Thyroid gland (tissue), 4 donors: Measurements from ENCODE around the gene MRPS24. TPM values are rescaled to one million over a fixed set of nuclear protein-coding genes. Genes with fewer than 3 reads are reported as not detected.
"Not testable (repeated sequence)": the region's sequence is repeated elsewhere in the genome, so short reads cannot be mapped to it uniquely, and the experiment has no call there.

Source experiments
- DNase-seq, 2 donors: peaks; one replicate each; pipeline ENCODE4 v3.0.0-alpha.2; 2019
- H3K27ac ChIP-seq, 3 donors: fragments of 200-600 bp; sonication (generic); 1 replicate in 2 of 3; 2 replicates in 1 of 3; pipeline ENCODE4 v1.5.1; 2016 to 2019; ENCODE audit warnings: mild to moderate bottlenecking in 1 of 3, moderate library complexity in 1 of 3
- H3K27me3 ChIP-seq: fragments of 200-600 bp; sonication (generic); one replicate; pipeline ENCODE4 v1.5.1; 2019
- H3K36me3 ChIP-seq, 2 donors: fragments of 200-600 bp; sonication (generic); one replicate each; pipeline ENCODE4 v1.5.1; 2016 to 2019
- H3K4me1 ChIP-seq, 2 donors: fragments of 200-600 bp; sonication (generic); one replicate each; pipeline ENCODE4 v1.5.1; 2017 to 2019
- H3K4me3 ChIP-seq, 3 donors: fragments of 200-600 bp; sonication (generic); replicated peaks in 1 of 3; 1 replicate in 2 of 3; 2 replicates in 1 of 3; pipeline ENCODE4 v1.5.1; 2016; ENCODE audit warnings: mild to moderate bottlenecking in 1 of 3
- H3K9me3 ChIP-seq: fragments of 200-600 bp; sonication (generic); one replicate; pipeline ENCODE4 v1.5.1; 2017
- POLR2A ChIP-seq, 2 donors: fragments of 450-650 bp; IDR thresholded peaks; one replicate each; pipeline ENCODE4 v1.6.1; 2017; ENCODE audit warnings: antibody characterized with exemption in 2 of 2, mild to moderate bottlenecking in 2 of 2, moderate library complexity in 1 of 2
- WGBS, 2 donors: methylation state at CpG; one replicate each; pipeline ENCODE4 v1.1.5; 2017; 5-methylcytosine and 5-hydroxymethylcytosine counted together
- intact Hi-C: fragments of 100-400 bp; cut with DNase I; formaldehyde crosslinking; loops from one replicate; pipeline ENCODE4 v1.15.1; 2023
- total RNA-seq, 4 donors: library from RNA; depleted of rRNA; stranded (reverse); fragments of >200 nt; gene quantifications; one replicate each; pipeline ENCODE4 v1.2.3, GENCODE V29; 2016
- TF ChIP-seq, protein P1 (sequence below), 6 experiments: fragments of 200-600 bp in 3 of 6; fragments of 450-650 bp in 3 of 6; sonication (generic) in 3 of 6; IDR thresholded peaks; one replicate each; pipeline ENCODE4 v1.5.1; 2016 to 2019; ENCODE audit warnings: antibody characterized with exemption in 6 of 6, mild to moderate bottlenecking in 2 of 6, inconsistent platforms in 1 of 6, moderate library complexity in 1 of 6

The MRPS24 gene
- total RNA-seq, 4 donors from 2014 or later: 52.2 to 110 (median 88.7) TPM

DNA sequence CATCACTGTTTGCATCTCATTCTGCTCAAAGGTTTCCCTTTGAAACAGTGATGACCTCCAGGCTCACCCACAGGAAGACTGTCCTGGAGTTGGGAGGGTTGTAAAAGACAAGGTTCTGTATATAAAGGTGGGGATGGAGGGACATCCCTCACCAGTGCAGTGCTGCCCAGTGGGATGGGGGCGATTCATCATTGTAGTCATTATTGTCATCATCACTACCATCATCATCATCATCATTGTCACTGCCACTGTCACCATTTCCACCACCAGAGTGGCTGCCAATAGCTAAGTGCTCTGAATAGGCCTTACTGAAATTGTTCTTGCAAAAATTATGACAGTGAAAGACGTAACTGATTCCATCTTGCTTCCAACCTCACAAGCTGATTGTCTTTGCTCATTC is 24.7 kb downstream of the MRPS24 start:
- Histone ChIP-seq H3K4me1 (no peaks in the 10 kb centered on the region), H3K36me3 (no peaks in the 10 kb centered on the region), H3K9me3 (no peaks in the 10 kb centered on the region), H3K27ac (no peak overlapping the region), H3K27me3 (no peaks in the 10 kb centered on the region), H3K4me3 (no peak overlapping the region)
- DNase-seq: no peak
- 91 to 94% methylated on average over 2 of the region's 2 CpGs for WGBS, 2 donors
- intact Hi-C loops: no loop called here
- TF ChIP-seq, protein P1, sequence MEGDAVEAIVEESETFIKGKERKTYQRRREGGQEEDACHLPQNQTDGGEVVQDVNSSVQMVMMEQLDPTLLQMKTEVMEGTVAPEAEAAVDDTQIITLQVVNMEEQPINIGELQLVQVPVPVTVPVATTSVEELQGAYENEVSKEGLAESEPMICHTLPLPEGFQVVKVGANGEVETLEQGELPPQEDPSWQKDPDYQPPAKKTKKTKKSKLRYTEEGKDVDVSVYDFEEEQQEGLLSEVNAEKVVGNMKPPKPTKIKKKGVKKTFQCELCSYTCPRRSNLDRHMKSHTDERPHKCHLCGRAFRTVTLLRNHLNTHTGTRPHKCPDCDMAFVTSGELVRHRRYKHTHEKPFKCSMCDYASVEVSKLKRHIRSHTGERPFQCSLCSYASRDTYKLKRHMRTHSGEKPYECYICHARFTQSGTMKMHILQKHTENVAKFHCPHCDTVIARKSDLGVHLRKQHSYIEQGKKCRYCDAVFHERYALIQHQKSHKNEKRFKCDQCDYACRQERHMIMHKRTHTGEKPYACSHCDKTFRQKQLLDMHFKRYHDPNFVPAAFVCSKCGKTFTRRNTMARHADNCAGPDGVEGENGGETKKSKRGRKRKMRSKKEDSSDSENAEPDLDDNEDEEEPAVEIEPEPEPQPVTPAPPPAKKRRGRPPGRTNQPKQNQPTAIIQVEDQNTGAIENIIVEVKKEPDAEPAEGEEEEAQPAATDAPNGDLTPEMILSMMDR (IDR thresholded peaks at IDR 0.05): no peak
- TF ChIP-seq POLR2A (IDR thresholded peaks at IDR 0.05): no peak

DNA sequence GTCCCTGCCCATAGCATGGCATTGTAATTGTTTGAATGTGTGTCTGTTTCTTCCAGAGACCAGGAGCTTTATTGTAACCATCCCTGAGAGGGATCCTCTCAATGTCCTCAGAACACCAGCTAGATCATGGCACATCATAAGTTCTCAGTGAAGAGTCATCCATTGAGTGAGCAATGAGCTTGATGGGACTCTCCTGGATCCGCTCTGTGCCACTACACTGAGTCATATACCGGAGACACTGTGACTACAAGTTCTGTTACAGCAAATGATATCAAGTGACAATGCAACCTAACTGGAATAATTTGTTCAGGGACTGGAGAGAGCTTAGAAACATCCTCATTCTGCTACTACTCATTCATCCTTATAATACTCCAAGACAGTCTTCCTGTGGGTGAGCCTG is 25.1 kb downstream of the MRPS24 start:
- no peak for DNase-seq
- Histone ChIP-seq H3K9me3 (no peaks in the 10 kb centered on the region), H3K27ac (no peak overlapping the region), H3K4me3 (no peak overlapping the region), H3K27me3 (no peaks in the 10 kb centered on the region), H3K36me3 (no peaks in the 10 kb centered on the region), H3K4me1 (no peaks in the 10 kb centered on the region)
- WGBS, 2 donors: 94 to 97% methylated on average over 2 of the region's 2 CpGs
- TF ChIP-seq, protein P1 (IDR thresholded peaks at IDR 0.05): no peak
- TF ChIP-seq POLR2A (IDR thresholded peaks at IDR 0.05): no peak
- intact Hi-C loops: no loop called here

DNA sequence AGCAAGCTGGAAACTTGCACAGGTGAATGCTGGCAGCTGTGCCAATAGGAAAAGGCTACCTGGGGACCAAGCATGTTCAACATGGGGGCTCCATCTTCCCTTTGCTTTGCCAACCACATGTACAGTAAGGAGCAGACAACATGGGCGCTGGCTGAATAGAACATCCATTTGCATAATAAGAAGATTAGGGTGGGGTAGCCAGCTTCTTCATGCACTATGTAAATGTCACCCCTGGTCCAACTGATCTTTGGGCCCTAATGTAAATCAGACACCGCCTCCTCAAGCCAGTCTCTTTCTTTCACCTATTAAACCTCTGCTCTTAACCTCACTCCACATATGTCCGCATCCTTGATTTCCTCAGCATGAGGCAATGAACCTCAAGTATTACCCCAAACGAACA is 26.0 kb downstream of the MRPS24 start:
- intact Hi-C loops: no loop called here
- Histone ChIP-seq H3K9me3 (no peaks in the 10 kb centered on the region), H3K4me3 (no peak overlapping the region), H3K27me3 (no peaks in the 10 kb centered on the region), H3K4me1 (no peaks in the 10 kb centered on the region), H3K36me3 (no peaks in the 10 kb centered on the region), H3K27ac (no peak overlapping the region)
- DNase-seq: no peak
- no peak for TF ChIP-seq POLR2A (IDR thresholded peaks at IDR 0.05)
- TF ChIP-seq, protein P1 (IDR thresholded peaks at IDR 0.05): no peak
- WGBS, 2 donors: 89 to 90% methylated on average over 4 of the region's 4 CpGs

DNA sequence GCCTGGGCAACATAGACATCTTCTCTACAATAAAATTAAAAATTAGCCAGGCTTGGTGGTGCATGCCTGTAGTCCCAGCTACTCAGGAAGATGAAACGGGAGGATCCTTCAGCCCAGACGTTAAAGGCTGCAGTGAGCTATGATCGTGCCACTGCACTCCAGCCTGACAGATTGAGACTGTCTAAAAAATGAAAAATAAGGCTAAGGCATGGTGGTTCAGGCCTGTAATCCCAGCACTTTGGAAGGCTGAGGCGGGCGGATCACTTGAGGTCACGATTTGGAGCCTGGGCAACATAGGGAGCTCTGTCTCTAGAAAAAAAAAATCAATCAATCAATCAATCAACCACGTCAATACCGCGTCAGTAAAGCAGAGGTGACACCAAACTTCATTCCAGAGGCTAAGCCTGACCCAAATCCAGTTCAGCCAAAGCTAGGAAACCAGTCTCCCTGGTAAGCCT is 31.1 kb downstream of the MRPS24 start:
- intact Hi-C loops: loop anchor here (5.0 to 10.0 kb wide), 2 partner anchors 103 to 256 kb away; partner anchors contain the start of gene STK17A
- Histone ChIP-seq H3K36me3 (no peaks in the 10 kb centered on the region), H3K27ac (no peak overlapping the region), H3K4me3 (no peak overlapping the region), H3K27me3 (no peaks in the 10 kb centered on the region), H3K4me1 (no peaks in the 10 kb centered on the region), H3K9me3 (no peaks in the 10 kb centered on the region)
- no peak for TF ChIP-seq POLR2A (IDR thresholded peaks at IDR 0.05)
- TF ChIP-seq, protein P1 (IDR thresholded peaks at IDR 0.05): no peak
- DNase-seq: no peak
- WGBS, 2 donors: 85 to 92% methylated on average over 9 of the region's 9 CpGs

DNA sequence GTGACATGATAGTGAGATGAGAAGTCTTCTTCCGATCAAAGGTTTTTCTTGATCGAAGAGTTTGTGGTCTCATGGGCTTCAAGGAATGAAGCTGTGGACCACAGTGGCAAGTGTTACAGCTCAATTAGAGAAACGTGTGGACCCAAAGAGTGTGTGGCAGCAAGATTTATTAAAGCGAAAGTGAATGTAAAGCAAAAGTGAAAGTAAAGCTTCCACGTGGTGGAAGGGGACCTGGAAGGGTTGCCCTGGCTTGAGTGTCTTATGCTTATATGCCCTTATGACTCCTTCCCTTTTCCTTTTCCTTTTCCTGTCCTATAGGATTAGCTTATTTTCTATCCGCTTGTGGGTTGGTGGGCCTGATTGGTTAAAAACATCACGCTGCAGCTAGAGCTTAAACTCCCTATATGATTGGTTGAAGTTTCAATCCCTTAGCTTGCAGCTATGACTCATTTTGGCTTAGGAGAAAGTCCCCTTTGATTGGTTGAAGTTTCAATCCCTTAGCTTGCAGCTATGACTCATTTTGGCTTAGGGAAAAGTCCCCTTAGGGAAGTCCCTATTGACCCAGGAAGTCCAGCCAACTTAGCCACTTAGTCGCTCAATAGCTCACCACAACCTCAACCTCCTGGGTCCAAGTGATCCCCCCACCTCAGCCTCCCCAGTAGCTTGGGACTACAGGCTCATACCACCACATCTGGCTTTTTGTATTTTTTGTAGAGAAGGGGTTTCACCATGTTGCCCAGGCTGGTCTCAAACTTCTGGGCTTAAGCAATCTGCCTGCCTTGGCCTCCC is 34.7 kb downstream of the MRPS24 start:
- Histone ChIP-seq H3K27ac (no peak overlapping the region), H3K4me1 (no peaks in the 10 kb centered on the region), H3K27me3 (no peaks in the 10 kb centered on the region), H3K36me3 (no peaks in the 10 kb centered on the region), H3K4me3 (no peak overlapping the region), H3K9me3 (no peaks in the 10 kb centered on the region)
- no peak for TF ChIP-seq POLR2A (IDR thresholded peaks at IDR 0.05)
- TF ChIP-seq, protein P1 (IDR thresholded peaks at IDR 0.05): no peak
- DNase-seq: no peak
- WGBS, 2 donors: 74 to 79% methylated on average over 8 of the region's 8 CpGs
- intact Hi-C loops: loop anchor here (5.0 to 10.0 kb wide), 2 partner anchors 100 to 252 kb away; partner anchors contain the start of gene STK17A

DNA sequence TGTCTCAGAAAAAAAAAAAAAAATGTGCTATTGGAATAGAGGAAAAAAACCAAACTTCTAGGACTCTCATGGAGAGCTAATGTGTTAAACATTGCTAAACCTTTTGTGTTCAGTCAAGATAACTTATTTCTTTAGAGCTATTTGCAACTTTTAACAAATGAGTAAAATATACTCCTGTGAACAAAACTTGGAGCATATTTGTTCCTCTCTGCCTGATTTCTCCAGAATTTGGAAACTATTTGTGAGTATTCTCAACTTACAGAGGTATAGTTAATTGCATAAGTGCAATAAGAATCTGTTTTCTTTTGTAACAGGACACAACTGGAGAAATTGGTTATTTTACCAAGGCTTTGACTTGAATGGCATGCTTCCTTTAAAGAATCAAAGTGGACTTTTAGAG is 38.4 kb downstream of the MRPS24 start:
- H3K9me3 ChIP-seq, DNase-seq, H3K27me3 ChIP-seq, H3K27ac ChIP-seq, H3K4me3 ChIP-seq, H3K4me1 ChIP-seq, H3K36me3 ChIP-seq: not testable (repeated sequence)
- intact Hi-C loops: loop anchor here (10.0 kb wide), 1 partner anchor 96 kb away; no protein-coding TSS in a partner anchor
